Islet of Langerhans (tissue), 1 donor: Measurements from ENCODE around the gene ZNF716.
"Not testable (repeated sequence)": the region's sequence is repeated elsewhere in the genome, so short reads cannot be mapped to it uniquely, and the experiment has no call there.

Source experiments
- FAIRE-seq: peaks from one replicate; lab custom pipeline; 2011; peaks lifted over from hg19 to GRCh38; lab: Jason Lieb, UNC

The ZNF716 gene

DNA sequence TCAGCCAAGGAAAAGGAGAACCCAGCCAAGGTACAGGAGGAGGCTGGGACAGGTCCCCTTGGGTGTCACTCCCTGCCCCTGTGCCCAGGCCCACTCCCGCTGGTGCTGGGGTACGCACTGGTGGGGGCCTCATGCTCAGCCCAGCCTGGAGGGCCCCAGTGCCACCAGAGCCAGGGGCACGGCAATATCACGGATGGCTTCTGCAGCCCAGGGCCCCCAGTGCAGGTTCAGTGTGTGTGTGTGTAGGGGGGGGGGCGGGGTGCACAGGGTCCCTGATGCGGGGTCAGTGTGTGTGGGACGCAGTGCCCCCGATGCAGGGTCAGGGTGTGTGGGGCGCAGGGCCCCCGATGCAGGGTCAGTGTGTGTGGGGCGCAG, 23.4 kb upstream of the ZNF716 start:
- no peak for FAIRE-seq

- no peak for FAIRE-seq
Observed at GRCh38 chr7:57427146-57427545, 22.8 kb upstream of the ZNF716 start.

- no peak for FAIRE-seq
Observed at GRCh38 chr7:57427594-57427993, 22.4 kb upstream of the ZNF716 start.

- no peak for FAIRE-seq
Observed at GRCh38 chr7:57432583-57432982, 17.4 kb upstream of the ZNF716 start.

GRCh38 chr7:57437581-57437980, 12.4 kb upstream of the ZNF716 start:
- no peak for FAIRE-seq

- no peak for FAIRE-seq
Observed at GRCh38 chr7:57438244-57438643, 11.7 kb upstream of the ZNF716 start.

DNA sequence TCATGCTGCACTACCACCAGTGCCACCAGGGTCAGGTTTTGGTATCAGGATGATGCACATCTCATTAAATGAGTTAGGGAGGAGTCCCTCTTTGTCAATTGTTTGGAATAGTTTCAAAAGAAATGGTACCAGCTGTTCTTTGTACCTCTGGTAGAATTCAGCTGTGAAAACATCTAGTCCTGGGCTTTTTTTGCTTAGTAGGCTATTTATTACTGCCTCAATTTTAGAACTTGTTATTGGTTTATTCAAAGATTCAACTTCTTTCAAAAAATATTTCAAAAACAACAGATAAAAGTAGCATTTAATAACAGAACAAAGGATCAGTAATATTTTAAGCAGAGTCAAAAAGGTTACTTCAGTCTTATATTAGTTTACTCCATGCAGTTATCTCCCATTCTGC, 6.4 kb upstream of the ZNF716 start:
- no peak for FAIRE-seq

GRCh38 chr7:57469186-57469828, 19.3 kb downstream of the ZNF716 start:
- FAIRE-seq = not testable (repeated sequence)

DNA sequence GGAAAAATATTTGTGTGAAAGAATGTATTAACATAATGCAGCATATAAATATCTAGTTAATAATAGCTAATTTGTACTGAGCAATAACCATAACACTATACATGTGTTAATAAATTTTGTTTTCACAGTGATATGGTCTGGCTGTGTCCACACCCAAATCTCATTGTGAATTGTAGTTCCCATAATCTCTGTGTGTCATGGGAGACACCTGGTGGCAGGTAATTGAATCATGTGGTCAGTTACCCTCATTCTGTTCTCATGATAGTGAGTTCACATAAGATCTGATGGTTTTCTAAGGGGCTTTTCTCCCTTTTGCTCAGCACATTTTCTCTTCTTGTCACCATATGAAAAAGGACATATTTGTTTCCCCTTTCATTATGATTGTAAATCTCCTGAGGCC, 30.3 kb downstream of the ZNF716 start:
- FAIRE-seq = not testable (repeated sequence)

DNA sequence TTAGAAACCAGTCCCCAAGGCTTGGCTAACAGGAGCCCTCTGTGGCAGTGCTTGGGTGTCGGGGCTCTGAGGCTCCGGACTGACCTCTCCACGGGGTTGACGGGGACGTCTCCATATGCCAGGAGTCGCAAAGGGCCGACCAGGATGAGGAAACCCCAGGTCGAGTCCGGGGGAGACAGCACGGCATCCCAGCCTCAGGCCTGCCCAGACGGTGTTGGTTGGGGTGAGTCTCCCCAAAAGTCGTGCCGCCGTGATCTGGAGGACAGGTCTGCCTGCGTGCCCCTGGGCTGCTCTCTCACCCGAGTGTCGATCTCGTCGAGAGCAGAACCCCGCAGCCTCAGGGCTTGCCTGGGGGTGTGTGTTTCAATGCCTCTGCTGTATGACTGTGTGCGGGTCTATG, 35.0 kb downstream of the ZNF716 start:
- FAIRE-seq = not testable (repeated sequence)

- FAIRE-seq = no peak
Observed at GRCh38 chr7:57487957-57488356, 38.0 kb downstream of the ZNF716 start.

GRCh38 chr7:57495111-57495510, 45.1 kb downstream of the ZNF716 start:
- FAIRE-seq = not testable (repeated sequence)

DNA sequence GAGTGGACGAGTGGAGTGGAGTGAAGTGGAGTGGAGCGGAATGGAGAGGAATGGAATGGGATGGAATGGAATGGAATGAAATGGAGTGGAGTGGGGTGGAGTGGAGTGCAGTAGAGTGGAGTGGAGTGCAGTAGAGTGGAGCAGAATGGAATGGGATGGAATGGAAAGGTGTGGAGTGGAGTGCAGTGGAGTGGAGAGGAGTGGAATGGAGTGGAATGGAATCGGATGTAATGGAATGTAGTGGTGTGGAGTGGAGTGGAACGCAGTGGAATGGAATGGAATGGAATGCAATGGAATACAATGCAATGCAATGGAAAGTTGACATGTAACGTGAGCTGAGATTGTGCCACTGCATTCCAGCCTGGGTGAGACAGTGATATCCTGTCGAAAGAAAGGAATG, 46.4 kb downstream of the ZNF716 start:
- no peak for FAIRE-seq

DNA sequence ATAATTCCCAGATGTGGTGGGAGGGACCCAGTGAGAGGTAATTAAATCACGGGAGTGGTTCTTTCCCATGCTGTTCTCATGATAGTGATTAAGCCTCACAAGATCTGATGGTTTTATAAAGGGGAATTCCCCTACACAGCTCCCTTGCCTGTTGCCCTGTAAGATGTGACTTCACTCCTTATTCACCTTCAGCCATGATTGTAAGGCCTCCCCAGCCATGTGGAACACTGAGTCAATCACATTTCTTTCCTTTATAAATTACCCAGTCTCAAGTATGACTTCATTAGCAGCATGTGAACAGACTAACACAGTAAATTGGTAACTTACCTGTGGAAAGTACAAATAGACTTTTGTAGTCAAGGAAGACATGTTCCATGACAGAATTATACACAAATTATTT, 55.2 kb downstream of the ZNF716 start:
- no peak for FAIRE-seq
